Measurements from ENCODE around the gene NLRP13. TPM values are rescaled to one million over a fixed set of nuclear protein-coding genes. Genes with fewer than 3 reads are reported as not detected.
"Not testable (repeated sequence)": the region's sequence is repeated elsewhere in the genome, so short reads cannot be mapped to it uniquely, and the experiment has no call there.

The NLRP13 gene
- polyA plus RNA-seq (2012; ENCODE audit: low read depth, missing spikeins) = not detected

GRCh38 chr19:55931936-55932386, at the start of gene NLRP13:
Gene NLRP13 (minus strand): TSS chr19:55932336. CDS start chr19:55932311, 25 bp downstream.
- TF ChIP-seq POLR2AphosphoS5 (IDR thresholded peaks at IDR 0.05; ENCODE audit: low read depth, low read length) (no peak), PAX5 (IDR thresholded peaks at IDR 0.05; ENCODE audit: insufficient read depth, low read length, severe bottlenecking) (no peak), TAF1 (IDR thresholded peaks at IDR 0.05; ENCODE audit: low read depth, low read length) (no peak), POU2F2 (IDR thresholded peaks at IDR 0.05; ENCODE audit: low read depth, low read length) (no peak), SPI1 (IDR thresholded peaks at IDR 0.05; ENCODE audit: low read depth, low read length) (no peak), POLR2A (IDR thresholded peaks at IDR 0.05; ENCODE audit: low read depth, low read length) (no peak)
- FAIRE-seq = no peak
- DNase-seq (ENCODE audit: insufficient read length, low spot score) = no peak

GRCh38 chr19:55980415-55980814, 48.3 kb upstream of the NLRP13 start:
- TF ChIP-seq PAX5 (IDR thresholded peaks at IDR 0.05; ENCODE audit: insufficient read depth, low read length, severe bottlenecking) (no peak), POLR2A (IDR thresholded peaks at IDR 0.05; ENCODE audit: low read depth, low read length) (no peak), SPI1 (IDR thresholded peaks at IDR 0.05; ENCODE audit: low read depth, low read length) (no peak), TAF1 (IDR thresholded peaks at IDR 0.05; ENCODE audit: low read depth, low read length) (no peak), POLR2AphosphoS5 (IDR thresholded peaks at IDR 0.05; ENCODE audit: low read depth, low read length) (no peak), POU2F2 (IDR thresholded peaks at IDR 0.05; ENCODE audit: low read depth, low read length) (no peak)
- DNase-seq (ENCODE audit: insufficient read length, low spot score) = no peak
- FAIRE-seq = no peak

- FAIRE-seq (no peak), DNase-seq (ENCODE audit: insufficient read length, low spot score) (no peak)
- no peak for TF ChIP-seq SPI1 (IDR thresholded peaks at IDR 0.05; ENCODE audit: low read depth, low read length)
- TF ChIP-seq POLR2A (IDR thresholded peaks at IDR 0.05; ENCODE audit: low read depth, low read length) = no peak
- TF ChIP-seq TAF1 (IDR thresholded peaks at IDR 0.05; ENCODE audit: low read depth, low read length) = no peak
- no peak for TF ChIP-seq POU2F2 (IDR thresholded peaks at IDR 0.05; ENCODE audit: low read depth, low read length)
- no peak for TF ChIP-seq POLR2AphosphoS5 (IDR thresholded peaks at IDR 0.05; ENCODE audit: low read depth, low read length)
- no peak for TF ChIP-seq PAX5 (IDR thresholded peaks at IDR 0.05; ENCODE audit: insufficient read depth, low read length, severe bottlenecking)
Measured at GRCh38 chr19:55973982-55974381, 41.8 kb upstream of the NLRP13 start.

- no peak for DNase-seq (ENCODE audit: insufficient read length, low spot score)
- TF ChIP-seq TAF1 (IDR thresholded peaks at IDR 0.05; ENCODE audit: low read depth, low read length) = no peak
- TF ChIP-seq POLR2AphosphoS5 (IDR thresholded peaks at IDR 0.05; ENCODE audit: low read depth, low read length) = no peak
- no peak for TF ChIP-seq POLR2A (IDR thresholded peaks at IDR 0.05; ENCODE audit: low read depth, low read length)
- TF ChIP-seq SPI1 (IDR thresholded peaks at IDR 0.05; ENCODE audit: low read depth, low read length) = no peak
- TF ChIP-seq PAX5 (IDR thresholded peaks at IDR 0.05; ENCODE audit: insufficient read depth, low read length, severe bottlenecking) = no peak
- no peak for TF ChIP-seq POU2F2 (IDR thresholded peaks at IDR 0.05; ENCODE audit: low read depth, low read length)
- no peak for FAIRE-seq
Measured at GRCh38 chr19:55962186-55962585, 30.1 kb upstream of the NLRP13 start.

GRCh38 chr19:55959996-55960675, 28.0 kb upstream of the NLRP13 start:
- FAIRE-seq = no peak
- DNase-seq (ENCODE audit: insufficient read length, low spot score) = no peak
- no peak for TF ChIP-seq POU2F2 (IDR thresholded peaks at IDR 0.05; ENCODE audit: low read depth, low read length)
- no peak for TF ChIP-seq POLR2A (IDR thresholded peaks at IDR 0.05; ENCODE audit: low read depth, low read length)
- no peak for TF ChIP-seq TAF1 (IDR thresholded peaks at IDR 0.05; ENCODE audit: low read depth, low read length)
- no peak for TF ChIP-seq POLR2AphosphoS5 (IDR thresholded peaks at IDR 0.05; ENCODE audit: low read depth, low read length)
- no peak for TF ChIP-seq SPI1 (IDR thresholded peaks at IDR 0.05; ENCODE audit: low read depth, low read length)
- no peak for TF ChIP-seq PAX5 (IDR thresholded peaks at IDR 0.05; ENCODE audit: insufficient read depth, low read length, severe bottlenecking)

- DNase-seq (ENCODE audit: insufficient read length, low spot score) (no peak), FAIRE-seq (no peak)
Measured at GRCh38 chr19:55958356-55958755, 26.2 kb upstream of the NLRP13 start.

GRCh38 chr19:55956431-55956830, 24.3 kb upstream of the NLRP13 start:
- TF ChIP-seq POU2F2 (IDR thresholded peaks at IDR 0.05; ENCODE audit: low read depth, low read length) (no peak), POLR2A (IDR thresholded peaks at IDR 0.05; ENCODE audit: low read depth, low read length) (no peak), PAX5 (IDR thresholded peaks at IDR 0.05; ENCODE audit: insufficient read depth, low read length, severe bottlenecking) (no peak), POLR2AphosphoS5 (IDR thresholded peaks at IDR 0.05; ENCODE audit: low read depth, low read length) (no peak), TAF1 (IDR thresholded peaks at IDR 0.05; ENCODE audit: low read depth, low read length) (no peak), SPI1 (IDR thresholded peaks at IDR 0.05; ENCODE audit: low read depth, low read length) (no peak)
- FAIRE-seq (no peak), DNase-seq (ENCODE audit: insufficient read length, low spot score) (no peak)

More at GRCh38 chr19:55958356-55958755, 26.2 kb upstream of the NLRP13 start:
- TF ChIP-seq POLR2AphosphoS5 (IDR thresholded peaks at IDR 0.05; ENCODE audit: low read depth, low read length) (no peak), TAF1 (IDR thresholded peaks at IDR 0.05; ENCODE audit: low read depth, low read length) (no peak), POLR2A (IDR thresholded peaks at IDR 0.05; ENCODE audit: low read depth, low read length) (no peak), POU2F2 (IDR thresholded peaks at IDR 0.05; ENCODE audit: low read depth, low read length) (no peak), PAX5 (IDR thresholded peaks at IDR 0.05; ENCODE audit: insufficient read depth, low read length, severe bottlenecking) (no peak), SPI1 (IDR thresholded peaks at IDR 0.05; ENCODE audit: low read depth, low read length) (no peak)

GRCh38 chr19:55950566-55950965, 18.4 kb upstream of the NLRP13 start:
- not testable (repeated sequence) for FAIRE-seq; DNase-seq (ENCODE audit: insufficient read length, low spot score)

GRCh38 chr19:55947532-55947931, 15.4 kb upstream of the NLRP13 start, which contains the start of gene NLRP8:
Gene NLRP8 (plus strand): TSS chr19:55947832.
- no peak for FAIRE-seq
- no peak for DNase-seq (ENCODE audit: insufficient read length, low spot score)
- TF ChIP-seq PAX5 (IDR thresholded peaks at IDR 0.05; ENCODE audit: insufficient read depth, low read length, severe bottlenecking) (no peak), TAF1 (IDR thresholded peaks at IDR 0.05; ENCODE audit: low read depth, low read length) (no peak), POLR2AphosphoS5 (IDR thresholded peaks at IDR 0.05; ENCODE audit: low read depth, low read length) (no peak), POU2F2 (IDR thresholded peaks at IDR 0.05; ENCODE audit: low read depth, low read length) (no peak), SPI1 (IDR thresholded peaks at IDR 0.05; ENCODE audit: low read depth, low read length) (no peak), POLR2A (IDR thresholded peaks at IDR 0.05; ENCODE audit: low read depth, low read length) (no peak)
